CD4-positive, alpha-beta T cell treated with Interleukin-4 for 4 hours (primary cell): ENCODE data around the gene PRR19.
A peak's percentile ranks its signal among the peaks of the same experiment; 100 is the strongest.

ENCODE experiments used
- DNase-seq: peaks from one replicate; pipeline ENCODE4 v3.0.0-alpha.2; 2020

PRR19 gene

DNA sequence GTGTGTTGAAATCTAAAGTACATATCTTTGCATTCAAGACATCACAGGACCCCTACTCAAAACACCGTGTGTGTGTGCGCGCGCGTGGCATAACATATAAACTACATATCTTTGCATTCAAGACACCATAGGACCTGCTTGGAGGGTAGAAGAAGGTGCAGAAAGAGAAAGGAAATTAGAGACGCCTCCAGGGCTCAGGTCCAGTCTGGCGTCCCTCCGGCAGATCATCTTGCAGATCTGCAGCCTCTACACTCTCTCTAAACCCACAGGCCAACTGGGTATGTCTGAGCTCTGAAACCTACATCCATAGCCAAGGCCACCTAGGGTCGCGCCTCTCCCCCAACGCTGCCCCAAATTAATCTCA lies 1.2 kb downstream of the PRR19 start:
- DNase-seq = no peak

- no peak for DNase-seq
Observed at GRCh38 chr19:42303876-42304275, 1.9 kb downstream of the PRR19 start.

- no peak for DNase-seq
Observed at GRCh38 chr19:42306646-42307045, 4.7 kb downstream of the PRR19 start.

GRCh38 chr19:42309686-42310085 lies 7.8 kb downstream of the PRR19 start:
- DNase-seq = no peak

DNA sequence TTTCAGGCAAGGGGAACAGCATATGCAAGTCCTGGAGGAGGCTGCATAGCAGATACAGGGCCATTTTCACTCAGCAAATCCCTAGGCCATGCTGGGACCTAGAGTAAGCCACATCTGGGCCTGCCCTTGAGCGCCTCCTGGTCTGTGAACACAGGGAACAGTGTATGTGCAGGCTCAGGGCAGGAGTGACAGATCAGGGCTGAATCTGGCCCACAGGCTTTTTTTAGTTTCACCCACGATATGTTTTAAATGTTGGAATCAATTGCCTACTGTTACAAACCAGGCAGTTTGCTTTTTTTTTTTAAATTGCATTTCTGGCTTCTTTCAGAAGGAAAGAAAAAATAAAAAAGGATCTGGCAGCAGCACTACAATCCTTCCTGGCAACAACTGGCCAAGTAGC lies 9.7 kb downstream of the PRR19 start:
- DNase-seq = no peak

DNA sequence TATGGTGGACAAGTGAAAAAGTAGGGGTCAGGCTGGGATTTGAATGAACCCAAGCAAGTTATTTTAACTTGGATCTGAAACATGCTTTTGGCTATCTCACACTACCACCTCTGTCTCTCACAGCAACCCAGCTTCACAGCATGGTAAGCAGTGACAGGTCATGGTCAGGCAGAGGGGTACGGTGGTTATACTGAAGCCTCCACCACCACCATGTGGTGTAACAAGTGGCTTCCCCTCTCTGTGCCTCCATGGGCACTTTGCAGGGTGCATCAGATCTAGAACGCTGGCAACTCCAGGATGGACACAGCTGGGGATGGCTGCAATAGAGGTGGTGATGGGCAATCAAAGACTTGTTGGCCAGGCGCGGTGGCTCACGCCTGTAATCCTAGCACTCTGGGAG lies 10.4 kb downstream of the PRR19 start:
- no peak for DNase-seq

DNA sequence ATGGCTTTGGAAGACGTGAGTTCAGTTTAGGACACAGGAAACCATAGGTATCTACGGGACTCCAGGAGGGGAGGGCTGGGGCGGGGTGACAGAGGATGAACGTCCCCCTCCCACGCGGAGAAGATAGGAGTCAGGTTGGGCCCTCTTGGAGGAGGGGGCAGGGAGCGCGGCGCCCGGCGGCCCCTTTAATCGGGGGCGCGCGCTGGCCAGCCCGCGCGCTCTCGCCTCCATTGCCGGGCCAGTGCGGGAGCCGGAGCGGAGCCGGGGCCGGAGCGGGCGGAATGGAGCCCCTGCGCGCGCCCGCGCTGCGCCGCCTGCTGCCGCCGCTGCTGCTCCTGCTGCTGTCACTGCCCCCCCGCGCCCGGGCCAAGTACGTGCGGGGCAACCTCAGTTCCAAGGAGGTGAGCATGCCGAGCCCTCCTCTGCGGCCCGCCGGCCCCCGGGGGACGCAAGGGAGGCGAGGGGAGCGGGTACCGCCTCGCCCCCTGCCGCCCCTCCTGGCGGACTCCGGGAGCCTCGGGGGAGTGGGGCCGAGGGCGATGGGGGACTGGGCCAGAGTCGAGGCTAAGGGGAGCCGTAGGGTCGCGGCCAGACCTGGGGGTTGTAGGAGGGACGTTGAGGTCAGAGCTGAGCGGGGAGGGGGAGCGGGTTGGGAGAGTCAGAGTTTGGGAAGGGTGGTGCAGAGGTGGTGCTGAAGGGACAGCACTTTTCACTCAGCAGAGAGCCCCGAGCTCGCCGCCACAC lies 11.3 kb downstream of the PRR19 start, which contains the start of gene TMEM145:
Gene TMEM145, plus strand, starts transcription at position 214 of the 744 bp plus-strand sequence. Its CDS starts 68 bp downstream, at position 282.
- no peak for DNase-seq

- no peak for DNase-seq
Observed at GRCh38 chr19:42313840-42314755, 12.2 kb downstream of the PRR19 start.

DNA sequence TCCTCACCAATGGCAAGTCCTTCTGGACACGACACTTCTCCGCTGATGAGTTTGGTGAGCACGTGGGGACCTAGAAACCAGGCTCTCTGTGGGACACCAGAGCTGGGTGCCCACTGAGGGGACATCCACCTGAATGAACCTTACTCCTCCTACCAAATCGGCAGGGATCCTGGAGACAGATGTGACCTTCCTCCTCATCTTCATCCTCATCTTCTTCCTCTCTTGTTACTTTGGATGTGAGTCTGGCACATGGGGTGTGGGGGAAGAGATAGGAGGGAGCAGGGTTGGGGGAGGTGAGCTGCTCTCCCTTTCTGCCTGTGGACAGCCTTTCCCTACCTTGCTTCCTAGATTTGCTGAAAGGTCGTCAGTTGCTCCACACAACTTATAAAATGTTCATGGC lies 13.1 kb downstream of the PRR19 start:
- no peak for DNase-seq

- no peak for DNase-seq
Observed at GRCh38 chr19:42316223-42317211, 14.6 kb downstream of the PRR19 start.

DNA sequence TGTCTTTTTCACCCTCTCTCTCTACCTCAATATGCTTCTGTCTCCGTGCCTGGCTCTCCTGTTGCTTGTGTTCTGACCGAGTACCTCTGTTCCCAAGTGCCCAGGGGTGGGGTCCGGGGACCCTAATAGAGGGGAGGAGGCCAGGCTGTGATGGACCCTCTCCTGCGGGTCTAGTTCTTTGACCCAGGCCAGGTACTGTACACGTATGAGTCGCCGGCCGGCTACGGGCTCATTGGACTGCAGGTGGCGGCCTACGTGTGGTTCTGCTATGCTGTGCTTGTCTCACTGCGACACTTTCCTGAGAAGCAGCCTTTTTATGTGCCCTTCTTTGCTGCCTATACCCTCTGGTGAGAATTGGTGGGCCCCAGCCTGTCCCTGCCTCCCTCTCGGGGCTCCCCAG lies 15.6 kb downstream of the PRR19 start:
- DNase-seq = no peak

DNA sequence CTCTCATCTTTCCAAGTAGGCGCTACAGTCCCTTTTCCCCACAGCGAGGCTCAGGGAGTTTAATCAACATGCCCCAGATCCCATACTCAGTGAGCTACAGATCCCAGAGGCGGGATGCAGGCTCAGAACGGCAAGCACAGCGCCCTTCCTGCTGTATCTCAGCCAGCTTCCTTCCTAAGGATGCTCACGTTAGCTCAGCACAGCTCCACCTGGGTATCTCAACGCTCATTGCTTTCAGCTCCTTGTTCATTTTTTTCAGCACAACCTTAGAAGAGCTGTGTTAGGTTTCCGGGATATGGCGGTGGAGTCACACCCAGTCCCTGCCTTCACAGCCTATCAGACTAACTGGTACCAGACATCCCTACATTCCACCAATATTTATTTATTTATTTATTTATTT lies 20.4 kb downstream of the PRR19 start:
- DNase-seq = no peak

GRCh38 chr19:42323473-42323851 lies 21.5 kb downstream of the PRR19 start:
- no peak for DNase-seq

DNA sequence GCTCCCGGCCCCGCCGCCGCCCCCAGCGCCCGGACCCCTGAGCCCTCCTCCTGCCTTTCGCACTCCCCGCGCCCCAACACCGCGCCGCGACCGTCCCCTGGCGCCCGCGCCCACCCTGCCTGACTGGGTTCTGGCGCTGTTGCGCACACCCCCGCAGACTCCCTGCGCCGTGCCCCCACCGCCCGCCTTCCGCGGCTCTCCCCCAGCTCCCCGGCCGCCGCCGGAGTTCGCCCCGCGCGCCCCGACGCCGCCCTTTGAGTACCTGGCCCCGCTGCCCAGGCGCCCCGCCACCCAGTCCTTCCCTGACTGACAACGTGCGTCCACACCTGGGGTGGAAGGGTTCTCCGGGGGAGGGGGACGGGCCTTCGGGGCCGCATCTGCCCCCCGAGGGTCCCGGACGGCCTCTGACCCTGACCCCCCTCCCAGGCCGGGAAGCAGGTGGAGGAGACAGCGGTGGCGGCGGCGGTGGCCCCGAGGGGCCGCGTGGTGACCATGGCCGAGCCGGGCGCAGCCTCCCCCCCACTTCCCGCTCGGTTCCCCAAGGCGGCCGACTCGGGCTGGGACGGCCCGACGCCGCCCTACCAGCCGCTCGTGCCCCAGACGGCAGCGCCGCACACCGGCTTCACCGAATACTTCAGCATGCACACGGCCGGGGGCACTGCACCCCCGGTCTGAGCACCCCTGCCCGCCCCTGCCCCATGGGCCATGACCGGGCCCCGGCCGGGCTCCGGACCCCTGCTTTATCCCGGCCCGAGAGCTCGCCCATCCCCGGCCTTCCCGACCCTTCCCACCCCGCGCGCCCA lies 22.1 kb downstream of the PRR19 start:
- DNase-seq = no peak

GRCh38 chr19:42324655-42325307 lies 22.8 kb downstream of the PRR19 start:
- DNase-seq = no peak

DNA sequence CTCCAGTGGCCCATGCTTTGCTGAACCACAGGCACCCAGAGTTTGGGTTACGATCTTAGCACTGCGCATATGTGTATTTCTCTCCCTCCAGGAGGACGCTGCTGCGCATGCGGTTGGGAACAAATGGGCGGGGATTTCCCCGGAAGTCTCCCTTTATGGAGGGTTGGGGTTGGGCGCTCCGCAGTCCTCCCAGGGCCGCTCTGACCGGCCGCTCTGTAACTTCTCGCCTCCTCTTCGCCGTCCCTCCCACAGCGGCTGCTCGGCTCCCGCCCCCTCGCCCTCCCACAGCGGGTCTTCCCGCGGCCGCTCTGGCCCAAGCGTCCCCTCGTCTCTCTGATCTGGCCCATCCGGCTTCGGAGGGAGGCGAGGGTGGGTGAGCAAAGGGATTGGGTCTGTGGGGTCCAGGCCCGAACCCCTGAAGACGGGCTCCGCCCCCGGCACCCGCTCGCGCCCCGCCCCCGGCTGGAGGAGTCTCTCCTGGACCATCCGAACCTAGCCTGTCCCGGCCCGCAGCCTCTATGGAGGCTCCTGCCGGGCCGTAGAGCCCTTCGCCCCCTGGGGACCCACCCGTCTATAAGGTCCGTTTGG lies 23.5 kb downstream of the PRR19 start, which contains the start of gene MEGF8:
Gene MEGF8, plus strand, starts transcription at position 328 of the 588 bp plus-strand sequence. CDS start 609 bp downstream, outside the sequence.
- peak; percentile 99 for DNase-seq

DNA sequence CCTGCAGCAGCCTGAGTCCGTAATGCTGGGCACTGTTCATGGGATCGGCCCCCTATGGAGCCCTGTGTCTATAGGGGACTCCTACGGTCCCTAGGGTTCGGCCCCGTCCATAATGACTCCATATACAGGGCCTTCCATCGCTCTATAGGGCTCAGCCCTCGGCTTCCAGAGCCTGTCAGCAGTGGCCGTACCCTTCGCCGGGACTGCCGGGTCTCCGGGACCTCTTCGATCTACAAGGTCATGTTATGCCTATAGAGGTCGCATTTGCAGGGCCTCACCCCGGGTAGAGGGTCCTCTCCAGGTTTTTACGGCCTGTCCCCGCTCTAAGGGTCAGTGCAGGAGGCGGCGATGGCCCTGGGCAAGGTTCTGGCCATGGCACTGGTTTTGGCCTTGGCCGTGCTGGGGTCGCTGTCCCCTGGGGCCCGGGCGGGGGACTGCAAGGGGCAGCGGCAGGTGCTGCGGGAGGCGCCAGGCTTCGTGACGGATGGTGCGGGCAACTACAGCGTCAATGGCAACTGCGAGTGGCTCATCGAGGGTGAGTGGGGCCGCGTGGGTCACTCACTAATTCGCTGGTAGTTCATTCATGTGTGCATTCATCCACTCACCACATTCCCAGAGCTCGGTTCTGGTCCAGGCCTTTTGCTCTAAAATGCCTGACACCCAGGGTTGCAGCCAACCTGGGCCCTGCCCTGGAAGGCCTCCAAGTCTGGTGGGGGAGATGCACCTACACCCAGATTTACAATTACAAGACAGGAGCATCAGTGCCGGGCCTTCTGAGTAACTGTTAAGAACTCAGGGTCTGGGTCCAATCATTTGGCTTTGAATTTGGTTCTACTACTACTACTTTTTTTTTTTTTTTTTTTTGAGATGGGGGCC lies 24.2 kb downstream of the PRR19 start:
- no peak for DNase-seq

- no peak for DNase-seq
Observed at GRCh38 chr19:42326969-42327368, 25.0 kb downstream of the PRR19 start.

- DNase-seq = no peak
Observed at GRCh38 chr19:42327381-42327780, 25.4 kb downstream of the PRR19 start.

GRCh38 chr19:42328106-42328505 lies 26.2 kb downstream of the PRR19 start:
- DNase-seq = no peak
